HG03280 (cell line): ENCODE measurements around the gene GSK3B.

Experiments used
- ATAC-seq: cut with Tn5 transposase; IDR thresholded peaks from one replicate; pipeline ENCODE4 v1.9.1; 2021; ENCODE audit warnings: mild to moderate bottlenecking, moderate library complexity; ENCODE audit not compliant: unreplicated experiment

GSK3B gene

DNA sequence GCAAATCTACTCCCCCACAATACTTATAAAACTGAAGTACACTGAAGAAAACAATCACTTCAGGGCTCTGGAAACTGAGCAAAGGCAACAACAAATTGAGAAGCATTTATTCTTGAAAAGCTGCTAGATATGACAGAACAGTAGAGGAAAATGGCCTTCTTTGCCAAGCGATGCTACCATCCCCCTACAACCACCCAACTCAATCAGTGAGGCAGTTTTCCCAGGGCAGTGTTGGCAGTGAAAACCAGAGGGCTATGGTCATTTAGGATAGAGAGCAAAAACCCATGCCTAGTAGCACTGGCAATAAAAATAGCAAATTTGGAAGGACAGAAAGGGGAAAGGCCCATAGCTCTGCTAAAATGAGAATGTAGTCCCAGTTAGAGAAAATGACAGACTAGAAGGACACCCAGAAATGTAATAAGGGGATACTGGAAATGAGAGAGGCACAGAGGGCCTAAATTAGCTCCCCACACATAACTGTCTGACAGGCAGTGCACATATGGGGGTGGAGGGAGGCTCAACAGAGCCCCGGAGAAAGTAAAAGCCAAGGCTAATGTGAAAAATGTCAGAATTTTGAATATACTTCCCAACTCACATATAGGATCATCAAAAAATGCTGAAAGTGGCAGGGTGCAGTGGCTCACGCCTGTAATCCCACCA is 143.5 kb downstream of the GSK3B start:
- no peak for ATAC-seq

GRCh38 chr3:119945291-119945690 is 149.0 kb downstream of the GSK3B start:
- no peak for ATAC-seq

- ATAC-seq = peak; percentile 66
Measured at GRCh38 chr3:119944091-119944490, 150.2 kb downstream of the GSK3B start.

DNA sequence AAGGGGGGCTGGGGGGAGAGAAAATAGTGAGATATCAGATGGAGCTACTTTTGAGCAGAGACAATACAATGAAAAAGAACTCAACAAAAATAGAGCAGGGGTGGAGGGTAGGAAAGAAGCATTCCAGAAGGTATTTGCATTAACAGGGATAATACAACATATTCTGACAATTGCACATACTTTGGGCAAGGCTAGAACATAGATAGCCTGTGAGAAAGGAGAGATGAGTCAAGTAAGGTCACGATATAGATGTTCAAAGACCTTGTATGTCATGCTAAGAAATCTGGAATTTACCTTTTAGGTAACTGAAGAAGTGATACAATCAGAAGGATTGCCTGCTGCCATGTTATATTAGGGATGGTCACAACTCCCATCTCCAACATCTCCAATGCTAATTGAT is 155.2 kb downstream of the GSK3B start:
- no peak for ATAC-seq

DNA sequence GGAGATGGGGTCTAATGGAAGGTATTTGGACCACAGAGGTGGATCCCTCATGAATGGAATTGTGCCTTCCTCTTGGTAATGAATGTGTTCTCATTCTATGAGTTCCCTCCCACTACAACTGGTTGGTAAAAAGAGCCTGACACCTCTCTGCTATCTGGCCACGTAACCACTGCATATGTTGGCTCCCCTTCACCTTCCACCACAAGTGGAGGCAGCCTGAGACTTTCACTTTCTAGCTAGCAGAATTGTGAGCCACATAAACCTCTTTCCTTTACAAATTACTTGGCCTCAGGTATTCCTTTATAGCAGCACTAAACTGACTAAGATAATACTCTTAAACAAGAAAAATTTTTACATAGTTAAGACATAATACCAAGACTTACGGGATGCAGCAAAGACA is 157.0 kb downstream of the GSK3B start:
- peak; percentile 95 for ATAC-seq

GRCh38 chr3:119934249-119934648 is 160.0 kb downstream of the GSK3B start:
- no peak for ATAC-seq

- ATAC-seq = no peak
Measured at GRCh38 chr3:119933207-119933606, 161.0 kb downstream of the GSK3B start.

GRCh38 chr3:119930286-119930685 is 164.0 kb downstream of the GSK3B start:
- no peak for ATAC-seq

DNA sequence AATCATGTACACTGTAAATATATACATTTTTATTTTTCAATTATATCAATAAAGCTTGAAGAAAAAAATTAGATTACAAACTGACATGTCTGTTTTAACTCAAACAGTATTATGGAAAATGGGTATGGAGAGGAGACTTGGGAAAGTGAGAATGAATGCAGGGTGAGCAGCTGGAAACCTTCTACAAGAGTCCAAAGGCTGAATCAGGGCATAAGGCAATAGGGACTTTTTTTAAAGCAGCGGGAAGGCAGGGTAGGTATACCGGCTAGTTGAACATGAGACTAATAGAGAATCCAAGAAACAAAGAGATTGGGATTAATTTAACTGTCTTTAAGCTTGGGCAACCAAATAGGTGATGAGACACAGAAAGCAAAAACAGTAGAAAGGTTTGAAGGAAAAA is 167.1 kb downstream of the GSK3B start:
- no peak for ATAC-seq

- no peak for ATAC-seq
Measured at GRCh38 chr3:119924111-119925094, 169.8 kb downstream of the GSK3B start.

- no peak for ATAC-seq
Measured at GRCh38 chr3:119918992-119919933, 175.0 kb downstream of the GSK3B start.

- ATAC-seq = no peak
Measured at GRCh38 chr3:119913021-119913420, 181.2 kb downstream of the GSK3B start.

GRCh38 chr3:119912220-119912619 is 182.0 kb downstream of the GSK3B start:
- no peak for ATAC-seq

DNA sequence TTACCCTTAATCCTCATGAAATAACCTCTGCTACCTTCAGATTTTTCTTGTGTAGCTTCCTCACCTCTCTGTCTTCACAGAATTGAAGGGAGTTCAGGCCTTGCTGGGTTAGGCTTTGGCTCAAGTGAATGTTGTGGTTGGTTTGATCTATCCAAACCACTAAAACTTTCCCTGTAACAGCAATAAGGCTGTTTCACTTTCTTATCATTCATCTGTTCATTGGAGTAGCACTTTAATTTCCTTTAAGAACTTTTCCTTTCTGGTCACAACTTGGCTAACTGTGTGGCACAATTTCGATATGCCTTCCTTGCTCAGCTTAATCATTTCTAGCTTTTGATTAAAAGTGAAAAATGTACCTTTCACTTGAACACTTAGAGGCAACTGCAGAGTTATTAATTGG is 182.5 kb downstream of the GSK3B start:
- no peak for ATAC-seq

GRCh38 chr3:119902061-119902460 is 192.2 kb downstream of the GSK3B start:
- ATAC-seq = no peak

DNA sequence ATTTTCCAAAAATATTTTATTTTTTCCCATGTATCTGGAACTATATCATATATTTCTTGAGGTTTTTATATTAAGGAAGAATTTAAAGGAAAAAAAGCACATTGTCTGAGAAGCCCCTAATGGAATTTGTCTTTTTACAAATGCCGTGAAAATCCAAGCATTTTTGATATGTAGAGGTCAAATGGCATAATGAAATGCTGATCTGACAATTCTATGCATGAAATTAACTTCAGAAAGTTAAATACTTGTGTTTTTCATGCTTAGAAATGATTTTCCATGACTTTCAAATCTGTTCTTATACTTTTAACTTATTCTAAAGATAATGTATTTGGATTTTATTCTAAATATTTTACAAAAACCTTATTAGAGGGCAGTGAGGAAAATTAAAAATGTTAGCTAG is 193.1 kb downstream of the GSK3B start:
- ATAC-seq = no peak

- ATAC-seq = no peak
Measured at GRCh38 chr3:119899192-119899511, 195.1 kb downstream of the GSK3B start.

DNA sequence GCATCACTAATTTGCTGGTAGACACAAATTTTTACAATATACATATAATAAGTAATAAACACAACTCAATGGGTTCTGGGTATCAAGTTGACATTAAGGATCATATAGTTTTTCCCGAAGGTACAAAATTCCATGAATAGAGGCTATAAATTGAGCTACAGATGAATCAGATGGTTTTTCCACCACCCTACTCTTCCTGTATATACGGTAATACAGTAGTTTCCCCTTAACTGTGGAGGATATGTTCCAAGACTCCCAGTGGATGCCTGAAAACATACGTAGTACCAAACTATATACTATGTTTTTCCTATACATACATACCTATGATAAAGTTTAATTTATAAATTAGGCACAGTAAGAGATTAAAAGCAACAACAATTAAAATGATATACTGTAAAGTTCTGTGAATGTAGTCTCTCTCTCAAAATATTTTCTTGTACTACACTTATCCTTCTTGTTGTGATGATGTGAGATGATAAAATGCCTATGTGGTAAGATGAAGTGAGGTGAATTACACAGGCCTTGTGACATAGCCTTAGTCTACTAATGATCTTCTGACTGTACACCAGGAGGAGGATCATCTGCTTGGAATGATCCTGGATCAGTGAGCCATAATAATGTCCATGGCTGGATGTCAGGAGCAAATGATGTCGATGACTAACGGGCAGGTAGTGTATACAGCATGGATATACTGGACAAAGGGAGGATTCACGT is 195.6 kb downstream of the GSK3B start:
- no peak for ATAC-seq

DNA sequence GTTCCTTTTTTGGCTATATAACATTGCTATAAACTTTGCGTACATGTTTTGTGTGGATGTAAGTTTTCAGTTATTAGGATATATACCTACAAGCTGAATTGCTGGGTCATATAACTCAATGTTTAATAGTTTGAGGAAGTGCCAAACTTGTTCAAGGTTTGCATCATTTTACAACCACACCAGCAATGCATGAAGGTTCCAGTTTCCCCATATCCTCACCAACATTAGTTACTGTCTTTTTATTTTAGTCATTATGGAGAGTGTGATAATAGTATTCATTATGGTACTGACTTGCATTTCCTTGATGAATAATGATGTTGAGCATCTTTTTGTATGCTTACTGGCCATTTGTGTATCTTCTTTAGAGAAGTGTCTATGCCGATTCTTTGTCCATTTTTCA is 200.1 kb downstream of the GSK3B start:
- ATAC-seq = no peak

GRCh38 chr3:119893769-119894168 is 200.5 kb downstream of the GSK3B start:
- no peak for ATAC-seq
